LHCN-M2 (cell line): Measurements from ENCODE around the gene ERC2. TPM values are rescaled to one million over a fixed set of nuclear protein-coding genes. Genes with fewer than 3 reads are reported as not detected.
A peak's percentile ranks its signal among the peaks of the same experiment; 100 is the strongest.
"Not testable (repeated sequence)": the region's sequence is repeated elsewhere in the genome, so short reads cannot be mapped to it uniquely, and the experiment has no call there.

Experiments
- DNase-seq: peaks from one replicate; pipeline ENCODE4 v3.0.0-alpha.2; 2012; ENCODE audit warnings: low read depth
- total RNA-seq: library from RNA; depleted of rRNA; stranded (reverse); fragments of >200 nt; gene quantifications from 2 replicates; pipeline ENCODE4 v1.2.3, GENCODE V29; 2014

The ERC2 gene
- total RNA-seq, 1 experiment from 2014 or later, result 0.11 TPM

DNA sequence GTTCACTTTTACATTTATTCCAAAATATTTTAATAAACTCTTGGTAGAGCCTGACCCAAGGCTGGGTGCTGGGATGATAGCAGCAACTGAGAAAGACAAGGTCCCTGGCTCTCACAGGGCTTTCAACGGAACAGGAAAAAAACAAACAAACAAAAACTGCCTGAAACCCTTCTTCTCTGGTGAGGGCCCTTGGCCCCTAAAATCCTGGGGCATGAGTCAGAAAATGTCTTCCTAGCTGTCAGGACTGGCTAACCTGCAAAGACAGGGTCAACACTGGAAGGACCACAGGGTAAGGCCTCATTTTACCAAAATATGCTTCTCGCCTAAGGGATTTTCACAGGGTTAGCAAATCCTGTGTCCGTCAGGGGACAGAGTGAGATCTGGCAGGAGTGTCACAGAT, 935.5 kb downstream of the ERC2 start:
- no peak for DNase-seq

DNA sequence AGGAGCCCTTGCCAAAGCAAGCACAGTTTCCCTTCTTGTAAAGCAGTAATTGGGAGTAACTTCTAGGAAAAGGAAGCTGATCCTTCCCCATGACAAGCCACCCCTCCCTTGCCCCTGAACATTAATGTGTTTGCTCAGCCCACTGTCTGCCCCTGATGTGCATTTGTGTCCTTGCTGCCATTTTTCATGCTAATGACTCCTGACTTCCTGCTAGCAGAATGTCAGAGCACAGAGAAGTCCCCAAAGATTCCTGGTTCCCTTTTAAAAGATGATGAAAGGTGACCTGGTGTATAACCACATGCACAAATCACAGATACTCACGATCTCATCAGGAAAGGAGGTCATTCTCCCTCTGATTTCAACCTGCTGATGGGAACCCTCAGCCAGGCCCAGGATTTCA, 936.9 kb downstream of the ERC2 start:
- no peak for DNase-seq

DNA sequence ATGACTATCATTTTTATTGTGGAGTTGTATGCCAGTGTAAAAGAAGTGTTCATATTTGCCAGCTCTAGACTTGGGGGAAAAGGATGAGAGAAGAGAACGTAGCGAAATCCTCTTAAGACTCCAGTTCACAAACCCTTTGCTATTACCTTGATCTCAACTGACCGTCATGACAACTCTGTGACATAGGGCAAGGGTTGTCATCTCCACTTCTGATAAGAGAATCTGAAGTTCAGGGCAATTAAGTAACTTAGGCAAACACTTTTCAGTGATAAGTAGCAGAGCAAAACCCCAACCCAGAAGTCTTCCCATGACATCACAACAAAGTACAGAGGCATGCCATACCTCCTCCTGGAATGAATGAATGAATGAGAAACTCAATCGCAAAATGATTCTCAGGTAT, 940.9 kb downstream of the ERC2 start:
- DNase-seq, result no peak

DNA sequence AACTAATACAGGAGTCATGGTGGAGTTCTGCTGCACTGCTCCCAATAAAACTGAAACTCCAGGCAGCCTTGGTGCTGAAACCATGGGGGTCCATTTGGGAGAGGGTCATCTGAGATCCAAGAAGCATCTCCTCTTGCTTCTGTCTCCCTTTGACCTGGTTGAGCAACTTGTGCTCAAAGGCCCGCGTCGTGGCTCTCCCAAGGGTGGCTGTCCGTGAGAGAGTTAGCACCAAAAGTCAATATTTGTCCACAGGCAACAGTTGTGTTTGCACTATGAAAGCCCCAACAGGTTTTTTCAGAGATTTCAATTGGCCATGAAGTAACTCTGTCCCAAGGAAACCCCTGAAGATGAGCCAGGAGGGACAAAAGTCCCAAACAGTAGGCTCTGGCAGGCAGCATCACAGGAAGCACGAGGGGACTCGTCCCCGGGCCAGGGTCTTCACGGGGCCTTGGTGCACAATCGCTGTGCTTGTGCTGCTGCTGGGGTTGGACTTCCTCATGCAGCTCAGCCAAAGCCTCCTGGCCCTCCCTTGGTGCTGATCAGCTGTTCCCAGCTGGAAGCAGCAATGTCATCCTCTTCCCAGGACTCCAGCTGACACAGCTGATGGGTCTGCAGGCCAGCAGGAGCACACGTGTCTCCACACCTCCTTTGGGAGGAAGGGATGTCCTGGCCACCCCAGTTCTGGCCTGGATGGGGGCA, 941.8 kb downstream of the ERC2 start:
- no peak for DNase-seq

DNA sequence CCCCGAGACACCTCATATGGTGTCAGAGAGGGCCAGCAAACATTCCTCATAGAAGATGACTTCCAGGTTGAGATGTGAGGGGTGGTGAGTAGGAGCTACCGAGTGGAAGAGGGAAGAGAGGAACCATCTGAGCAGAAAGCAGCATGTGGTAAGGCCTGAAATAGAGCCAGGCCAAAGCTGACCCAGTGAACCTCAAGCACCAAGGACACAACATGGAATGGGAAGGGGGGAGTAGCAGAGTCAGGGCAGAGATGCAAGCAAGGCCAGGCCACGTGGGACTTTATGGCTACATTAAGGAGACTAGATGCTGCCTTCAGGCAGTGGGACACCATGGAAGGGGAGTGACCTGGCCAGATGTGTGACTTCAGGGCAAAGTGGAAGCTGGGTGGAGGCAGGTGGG, 942.8 kb downstream of the ERC2 start:
- no peak for DNase-seq

DNA sequence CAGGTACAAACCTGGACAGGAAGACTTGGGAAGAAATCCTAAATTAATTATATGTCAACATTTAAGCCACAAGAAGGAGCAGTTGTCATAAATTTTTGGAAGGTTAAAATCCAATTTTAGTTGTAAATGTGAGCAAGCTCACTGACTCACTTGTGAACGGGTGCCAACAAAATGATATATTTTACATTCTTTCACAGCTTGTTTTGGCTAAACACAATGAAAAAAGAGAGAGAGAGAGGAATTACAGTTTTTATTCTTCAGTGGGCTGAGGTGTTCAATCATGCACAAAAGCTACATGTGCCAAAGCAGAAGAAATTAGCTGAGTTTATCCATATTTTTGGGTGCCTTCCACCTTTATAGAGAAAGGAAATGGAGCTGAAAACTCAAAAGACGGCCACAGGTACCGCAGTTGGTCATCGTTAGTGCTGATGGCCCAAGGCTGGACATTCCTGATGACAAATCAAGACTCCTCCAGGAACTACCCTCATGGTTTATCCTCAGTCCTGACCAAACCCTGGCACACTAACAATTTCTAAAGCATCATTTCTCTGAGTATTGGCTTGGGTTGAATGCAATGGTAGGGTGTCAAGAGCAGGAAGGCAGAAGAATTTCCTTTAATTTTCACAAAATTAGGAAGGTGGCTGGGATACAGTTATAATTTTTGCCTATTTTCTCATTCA, 943.6 kb downstream of the ERC2 start:
- peak; percentile 38 for DNase-seq

DNA sequence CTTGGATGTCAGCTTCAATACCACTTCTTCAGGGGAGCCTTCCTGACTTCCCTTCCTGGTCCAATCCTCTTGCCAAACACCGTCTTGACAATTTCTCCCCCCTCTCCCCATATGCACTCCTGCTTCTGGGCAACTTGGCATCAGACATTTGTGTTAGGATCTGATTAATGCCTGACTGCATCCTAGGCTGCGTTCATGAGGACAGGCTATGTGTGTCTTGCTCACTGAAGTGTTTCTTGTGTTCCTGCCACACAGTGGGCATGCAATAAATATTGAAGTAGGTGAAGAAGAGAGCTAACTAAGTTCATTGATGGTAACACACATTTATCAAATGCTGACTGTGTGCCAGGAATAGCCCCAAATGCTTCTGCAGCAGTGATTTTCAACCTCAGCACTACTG, 944.8 kb downstream of the ERC2 start:
- no peak for DNase-seq

DNA sequence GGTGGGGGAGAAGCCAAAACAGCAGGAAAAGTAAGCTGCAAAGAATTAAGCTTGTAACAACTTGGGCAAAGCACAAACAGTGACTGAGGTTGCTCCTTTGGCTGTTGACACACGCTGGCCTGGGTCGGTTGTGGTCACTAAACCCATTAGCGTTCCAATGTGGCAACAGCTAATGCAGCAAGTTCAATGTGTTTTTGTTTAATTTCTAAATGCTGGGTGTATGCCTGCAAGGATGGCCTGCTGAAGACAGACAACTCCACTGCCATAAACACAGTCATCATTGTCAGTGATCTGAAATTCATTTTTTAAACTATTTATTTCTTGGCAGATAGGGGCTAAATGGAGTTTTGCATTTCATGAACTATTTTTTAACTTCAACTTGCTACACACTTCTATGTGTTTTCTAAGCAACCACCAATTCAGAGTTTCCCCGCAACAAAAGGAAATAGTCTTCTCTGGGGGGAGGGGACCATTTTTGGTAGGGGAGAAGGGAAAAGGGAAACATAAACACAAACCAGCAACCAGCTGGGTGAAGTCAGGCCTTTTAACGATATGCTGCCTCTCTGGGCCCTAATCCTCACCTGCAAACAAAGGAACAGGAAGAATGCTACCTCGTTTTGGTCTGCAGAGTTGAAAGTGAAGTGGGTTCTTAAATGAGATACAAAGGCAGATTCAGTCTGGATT, 946.4 kb downstream of the ERC2 start:
- DNase-seq, result no peak

DNA sequence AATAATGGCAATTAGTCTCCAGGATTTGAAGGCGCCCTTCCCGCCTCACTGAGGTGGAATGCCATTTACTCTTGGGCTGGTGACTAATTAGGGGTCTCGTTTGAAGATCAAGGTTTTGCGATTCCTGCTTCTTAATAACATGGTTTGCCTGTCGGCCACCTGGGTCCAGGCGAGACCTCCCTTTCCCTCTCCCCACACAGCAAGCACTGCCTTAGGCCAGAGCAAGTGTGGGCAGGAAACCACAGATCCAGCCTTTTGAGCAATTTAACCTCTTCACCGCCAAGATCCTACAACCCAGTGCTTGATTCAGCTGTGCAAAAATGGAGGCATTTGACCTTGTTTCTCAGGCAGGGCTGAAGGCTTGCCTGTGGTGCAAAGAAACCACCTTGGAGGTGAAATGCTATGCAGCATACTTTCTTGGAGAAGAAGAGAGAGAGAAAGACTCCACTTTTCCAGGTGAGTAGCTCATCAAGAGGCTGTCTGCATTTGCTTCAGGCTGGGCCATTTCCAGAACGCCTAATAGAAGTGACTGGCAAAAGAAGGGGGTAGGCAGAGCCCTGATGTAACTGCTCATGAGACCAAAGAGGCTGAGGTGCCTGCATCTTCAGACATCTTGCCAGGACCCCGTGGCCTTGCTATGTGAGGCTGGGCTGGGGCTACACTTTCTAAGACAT, 947.1 kb downstream of the ERC2 start:
- DNase-seq, result no peak

DNA sequence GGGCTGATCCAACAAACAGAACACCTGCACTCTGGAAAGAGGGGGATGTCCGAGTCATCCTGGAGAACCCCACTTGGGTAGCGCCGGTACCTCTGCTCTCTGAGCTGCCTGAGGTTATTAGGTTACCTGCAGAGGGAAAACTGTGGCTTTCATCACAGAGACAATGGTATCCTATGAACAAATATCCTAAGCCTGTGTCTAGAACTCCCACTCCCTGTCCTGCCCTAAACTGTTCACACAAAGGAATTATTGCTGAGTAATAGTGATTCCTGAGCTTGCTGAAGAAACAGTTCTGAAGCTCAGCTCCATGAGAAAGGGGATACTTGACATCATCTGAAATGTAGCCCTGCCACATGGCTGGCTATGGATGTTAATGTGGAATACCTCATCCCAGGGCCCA, 949.2 kb downstream of the ERC2 start:
- DNase-seq, result no peak

DNA sequence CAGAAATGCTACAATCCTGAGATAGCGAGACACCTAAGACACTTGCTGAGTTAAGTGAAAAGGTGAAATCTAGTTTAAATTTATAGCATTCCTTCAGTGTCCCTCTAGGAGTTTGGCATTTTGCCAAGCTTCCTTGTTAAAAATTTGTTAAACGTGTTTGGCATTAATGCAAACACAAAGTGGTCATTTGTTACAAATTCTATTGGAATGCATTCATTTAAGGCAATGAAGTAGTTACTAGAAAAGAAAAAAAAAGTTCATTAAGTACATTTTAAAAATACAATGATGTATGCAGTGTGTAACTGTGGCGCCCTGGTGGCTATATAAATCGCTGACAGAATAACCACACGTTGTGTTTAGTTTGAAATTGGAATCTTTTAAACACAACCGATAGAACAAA, 949.8 kb downstream of the ERC2 start:
- DNase-seq, result no peak

DNA sequence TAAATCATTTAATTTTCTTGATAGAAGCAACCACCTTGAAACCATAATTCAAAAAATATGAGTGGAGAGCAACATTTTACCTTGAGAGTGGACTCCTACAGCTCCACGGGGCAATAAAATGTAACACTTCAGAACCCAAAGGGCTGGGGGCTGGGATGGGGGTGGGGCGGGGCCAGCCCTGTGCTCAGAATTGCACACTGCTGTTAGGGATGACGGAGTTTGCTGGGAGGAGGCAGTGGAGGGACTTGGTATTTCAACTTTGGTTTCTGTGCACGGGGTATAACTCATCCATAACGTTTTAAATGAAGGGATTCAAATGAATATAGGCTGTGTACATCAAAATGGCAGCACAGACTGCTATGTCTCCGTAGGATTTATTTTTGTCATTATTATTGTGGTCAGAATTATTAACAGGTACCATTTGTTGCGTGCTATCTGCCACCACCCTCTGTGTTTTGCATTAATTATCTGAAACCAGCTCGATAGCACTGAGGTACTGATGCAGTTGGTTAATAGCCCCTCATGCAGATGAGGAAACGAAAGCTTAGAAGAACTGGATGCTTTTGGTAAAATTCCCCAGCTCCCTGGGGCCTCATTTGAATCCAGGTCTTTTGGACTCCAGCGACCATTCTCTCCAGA, 951.8 kb downstream of the ERC2 start:
- no peak for DNase-seq

DNA sequence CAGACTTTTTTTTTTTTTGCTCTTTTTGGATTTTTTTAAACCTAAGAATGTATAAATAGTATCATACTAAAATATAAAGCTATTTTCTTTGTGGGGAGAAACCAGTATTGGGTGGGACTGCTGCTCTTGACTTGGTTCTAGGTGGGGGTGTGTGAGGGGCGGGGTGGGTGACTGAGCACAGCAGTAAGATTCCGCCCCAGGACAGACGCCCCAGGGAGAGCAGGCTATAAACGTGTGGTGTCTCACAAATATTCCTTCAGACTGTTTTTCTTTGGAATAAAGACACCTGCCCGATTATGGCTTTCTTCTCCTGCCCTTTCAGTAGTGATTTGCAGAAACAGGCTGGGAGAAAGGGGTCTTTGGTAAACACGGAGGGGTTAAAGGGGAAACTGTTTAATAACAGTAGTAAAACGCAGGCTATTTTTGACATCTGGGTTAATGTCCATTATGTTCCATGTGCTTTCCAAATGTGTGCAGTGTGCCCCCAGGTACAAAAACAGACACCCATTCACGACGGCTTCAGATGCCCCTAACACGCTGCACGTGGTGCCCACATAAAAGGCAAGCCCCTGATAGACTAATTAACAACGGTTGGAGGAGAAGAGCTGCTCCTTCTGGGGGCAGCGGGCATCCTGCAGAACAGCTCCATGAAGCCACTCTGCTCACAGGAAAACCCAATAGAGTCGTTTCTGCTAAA, 952.6 kb downstream of the ERC2 start:
- DNase-seq, result no peak

DNA sequence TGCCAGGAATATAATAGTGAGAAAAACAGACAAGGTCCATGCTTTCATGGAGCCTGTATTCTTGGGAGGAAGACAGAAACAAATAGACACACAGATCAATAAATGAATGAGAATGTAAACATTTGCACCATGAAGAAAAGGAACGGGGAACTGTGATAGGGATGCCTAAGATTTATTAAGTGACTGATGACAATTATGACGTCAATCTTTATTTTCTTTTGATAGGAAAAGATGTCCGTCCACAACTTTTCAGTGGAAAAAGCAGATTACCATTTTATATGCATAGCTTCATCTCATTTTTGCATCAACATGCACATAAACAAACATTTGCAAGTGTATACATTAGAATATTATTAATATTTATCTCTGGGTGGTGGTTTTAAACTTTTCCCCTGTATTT, 953.3 kb downstream of the ERC2 start:
- DNase-seq, result no peak

DNA sequence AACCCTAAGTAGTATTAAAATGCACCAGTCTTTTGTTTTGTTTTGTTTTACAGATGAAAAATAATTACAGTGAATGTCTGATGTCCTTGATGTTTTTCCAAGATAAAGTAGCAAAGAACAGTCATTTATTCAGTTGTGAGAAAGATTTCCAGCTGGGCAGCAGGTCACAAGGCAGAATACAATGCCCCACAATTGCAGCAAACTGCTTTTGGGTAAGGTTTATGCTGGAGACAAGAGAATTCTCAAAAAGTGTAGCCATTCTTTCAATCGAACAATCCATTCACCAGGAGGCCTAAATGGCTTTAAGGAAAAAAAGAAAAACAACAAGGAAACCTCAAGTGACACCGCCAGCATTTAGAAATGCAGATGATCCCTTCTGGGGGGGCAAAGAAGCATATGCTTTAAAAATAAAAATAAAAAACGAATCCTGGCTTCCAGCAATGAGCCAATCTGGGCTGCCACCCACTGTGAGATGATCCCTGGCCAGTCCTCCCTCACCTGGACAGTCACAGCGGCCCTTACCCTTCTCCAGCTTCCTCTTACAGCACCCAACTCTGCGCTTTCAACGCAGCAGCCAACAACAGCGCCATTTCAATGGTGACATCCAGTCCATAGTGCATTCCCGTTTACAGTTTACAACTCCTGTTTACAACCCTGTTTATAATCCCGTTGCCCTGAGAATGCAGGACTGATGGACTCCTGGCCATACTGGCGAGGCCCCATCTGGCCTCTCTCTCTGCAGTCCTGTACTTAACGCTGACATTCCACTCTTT, 955.5 kb downstream of the ERC2 start:
- DNase-seq, result no peak

DNA sequence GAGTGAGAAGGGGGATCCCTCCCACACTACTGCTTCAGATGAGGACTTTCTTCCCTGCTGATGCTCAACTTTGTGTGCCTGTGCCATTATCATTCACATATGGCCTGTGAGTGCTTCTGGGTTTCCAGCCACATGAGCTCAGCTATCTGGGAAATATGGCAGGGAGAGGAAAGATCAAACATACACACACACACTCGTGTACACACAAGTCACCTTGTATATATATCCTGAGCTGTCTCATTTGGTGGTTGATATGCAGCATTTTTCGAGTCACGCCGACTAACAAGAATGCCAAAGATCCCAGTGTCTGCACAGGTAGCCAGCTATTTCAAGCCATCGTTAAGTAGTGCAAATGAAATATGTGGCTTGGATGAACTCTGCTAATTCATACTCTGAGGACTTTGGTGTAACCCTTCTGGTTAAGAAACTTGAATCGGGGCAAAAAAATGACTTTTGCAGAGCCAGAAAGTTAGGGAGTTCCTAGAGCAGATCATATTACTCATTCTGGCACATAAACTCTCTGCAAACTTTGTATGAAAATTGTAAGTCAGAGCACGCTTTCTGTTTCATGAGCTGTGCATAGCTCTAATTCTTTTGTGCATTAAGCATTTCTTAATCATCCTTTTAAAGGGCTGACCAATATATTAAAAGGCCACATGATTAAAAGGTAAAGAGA, 956.2 kb downstream of the ERC2 start:
- peak; percentile 36 for DNase-seq

DNA sequence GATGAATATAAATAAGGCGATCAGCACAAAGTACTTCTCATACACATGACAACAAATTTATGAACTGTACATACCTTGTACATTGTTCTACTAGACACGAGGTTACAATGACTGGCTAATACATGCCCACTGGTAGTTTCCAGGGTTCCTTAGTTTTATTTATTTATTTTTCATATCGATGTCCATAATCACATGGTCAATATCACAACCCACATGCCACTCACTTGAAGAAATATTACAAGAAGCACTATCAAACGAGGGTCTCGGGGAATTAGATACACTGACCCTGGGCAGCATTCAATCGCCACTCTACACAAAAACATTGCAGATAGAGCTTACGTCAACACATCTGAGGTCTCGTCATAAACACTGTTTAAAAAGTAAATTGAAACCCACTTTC, 959.9 kb downstream of the ERC2 start:
- no peak for DNase-seq

DNA sequence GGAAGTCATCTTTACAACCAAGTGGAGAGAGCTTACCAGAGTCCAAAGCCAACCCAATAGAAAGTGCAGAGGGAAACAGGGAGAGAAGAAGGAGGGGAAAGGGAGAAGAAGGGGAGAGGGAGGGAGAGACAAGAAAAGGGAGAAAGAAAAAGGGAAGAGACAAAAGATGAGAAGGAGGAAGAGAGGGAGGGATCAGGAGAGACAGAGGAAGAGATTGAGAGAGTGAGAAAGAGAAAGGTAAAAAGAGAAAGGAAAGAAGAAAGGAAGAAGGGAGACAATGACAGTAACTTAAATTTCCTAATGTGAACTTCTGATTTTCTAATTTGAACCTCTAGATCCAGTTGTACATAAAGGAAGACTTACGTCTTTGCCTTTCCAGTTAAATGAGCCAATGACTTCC, 960.5 kb downstream of the ERC2 start:
- no peak for DNase-seq

DNA sequence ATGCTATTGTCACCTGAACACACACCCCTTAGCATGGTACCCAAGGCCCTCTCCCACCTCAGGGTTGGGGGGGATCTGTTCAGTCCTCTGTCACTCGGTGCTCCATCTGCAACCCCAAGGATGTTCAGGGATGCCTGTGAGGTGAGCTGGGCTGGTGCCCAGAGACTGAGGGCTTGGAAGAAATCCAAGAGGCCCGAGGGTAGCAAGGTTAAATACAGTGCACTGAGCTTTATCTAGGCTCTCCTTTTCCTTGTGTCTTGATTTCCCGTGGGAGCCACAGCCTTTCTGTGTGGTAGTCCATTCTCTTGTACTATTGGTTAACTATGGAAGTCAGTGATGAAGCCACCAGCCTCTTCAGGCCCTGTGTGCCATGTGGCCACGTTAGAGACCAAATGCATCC, 962.5 kb downstream of the ERC2 start:
- no peak for DNase-seq

DNA sequence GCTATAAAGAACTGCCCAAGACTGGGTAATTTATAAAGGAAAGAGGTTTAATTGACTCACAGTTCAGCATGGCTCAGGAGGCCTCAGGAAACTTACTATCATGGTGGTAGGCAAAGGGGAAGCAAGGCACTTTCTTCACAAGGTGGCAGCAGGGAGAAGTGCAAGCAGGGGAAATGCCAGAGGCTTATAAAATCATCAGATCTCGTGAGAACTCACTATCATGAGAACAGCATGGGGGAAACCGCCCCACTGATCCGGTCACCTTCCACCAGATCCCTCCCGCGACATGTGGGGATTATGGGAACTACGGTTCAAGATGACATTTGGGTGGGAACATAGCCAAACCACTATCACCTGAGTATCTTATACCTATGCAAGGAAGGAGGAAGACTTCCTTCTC, 963.2 kb downstream of the ERC2 start:
- not testable (repeated sequence) for DNase-seq
